ENCODE measurements around the gene KIAA1671. TPM values are rescaled to one million over a fixed set of nuclear protein-coding genes. Genes with fewer than 3 reads are reported as not detected.

KIAA1671 gene
- total RNA-seq, 2 experiments from 2014 or later, result 6.5 to 6.8 TPM

DNA sequence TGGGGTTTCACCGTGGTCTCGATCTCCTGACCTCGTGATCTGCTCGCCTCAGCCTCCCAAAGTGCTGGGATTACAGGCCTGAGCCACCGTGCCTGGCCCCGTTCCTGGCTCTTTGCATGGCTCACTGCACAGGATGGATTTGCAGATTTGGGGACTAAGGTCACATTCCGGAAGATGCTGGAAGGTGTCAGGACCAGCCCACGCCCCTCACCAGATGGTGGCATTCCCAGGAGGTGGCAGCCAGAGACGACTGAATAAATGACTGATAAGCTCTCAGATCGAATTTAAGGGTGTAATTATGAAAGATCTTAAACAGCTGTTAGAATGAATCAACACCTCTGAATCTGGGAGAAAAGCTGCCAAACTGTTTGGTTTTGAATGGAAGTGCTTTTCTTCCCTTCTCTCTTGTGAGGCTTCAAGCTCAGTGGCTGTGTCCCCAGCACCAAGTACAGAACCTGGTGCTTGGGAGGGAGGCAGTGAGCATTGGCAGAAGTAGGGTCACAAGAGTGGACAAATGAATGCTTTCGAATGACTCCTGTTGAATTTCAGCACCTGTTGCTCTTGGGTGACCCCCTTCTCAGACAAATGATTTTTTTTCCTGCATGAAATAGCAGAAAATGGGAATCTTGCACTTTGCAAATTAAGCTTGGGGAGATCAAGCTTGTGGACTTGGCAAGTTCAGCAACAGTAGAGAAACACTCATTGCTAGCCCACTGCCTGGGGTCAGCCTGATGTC is 69.6 kb downstream of the KIAA1671 start:
- intact Hi-C loops (cut with micrococcal nuclease), result no loop called here
- Mint-ChIP-seq H3K4me3 (no peak overlapping the region), H3K27ac (no peak overlapping the region), H3K9me3 (no peaks in the 10 kb centered on the region), H3K4me1 (ENCODE audit: low read depth) (peaks cover 6% of the 10 kb centered on the region), H3K36me3 (ENCODE audit: low read depth) (no peaks in the 10 kb centered on the region), H3K27me3 (peaks cover 4% of the 10 kb centered on the region)
- no peak for ATAC-seq
- POLR2A ChIA-PET, result no interaction called here
- TF ChIP-seq, protein P1, sequence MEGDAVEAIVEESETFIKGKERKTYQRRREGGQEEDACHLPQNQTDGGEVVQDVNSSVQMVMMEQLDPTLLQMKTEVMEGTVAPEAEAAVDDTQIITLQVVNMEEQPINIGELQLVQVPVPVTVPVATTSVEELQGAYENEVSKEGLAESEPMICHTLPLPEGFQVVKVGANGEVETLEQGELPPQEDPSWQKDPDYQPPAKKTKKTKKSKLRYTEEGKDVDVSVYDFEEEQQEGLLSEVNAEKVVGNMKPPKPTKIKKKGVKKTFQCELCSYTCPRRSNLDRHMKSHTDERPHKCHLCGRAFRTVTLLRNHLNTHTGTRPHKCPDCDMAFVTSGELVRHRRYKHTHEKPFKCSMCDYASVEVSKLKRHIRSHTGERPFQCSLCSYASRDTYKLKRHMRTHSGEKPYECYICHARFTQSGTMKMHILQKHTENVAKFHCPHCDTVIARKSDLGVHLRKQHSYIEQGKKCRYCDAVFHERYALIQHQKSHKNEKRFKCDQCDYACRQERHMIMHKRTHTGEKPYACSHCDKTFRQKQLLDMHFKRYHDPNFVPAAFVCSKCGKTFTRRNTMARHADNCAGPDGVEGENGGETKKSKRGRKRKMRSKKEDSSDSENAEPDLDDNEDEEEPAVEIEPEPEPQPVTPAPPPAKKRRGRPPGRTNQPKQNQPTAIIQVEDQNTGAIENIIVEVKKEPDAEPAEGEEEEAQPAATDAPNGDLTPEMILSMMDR (IDR thresholded peaks at IDR 0.05), result no peak
- DNase-seq, result no peak
- CTCF ChIA-PET, result interaction anchor here (1.1 kb wide), 1 partner anchor 27 kb away, joined by 5 read pairs; no protein-coding TSS in a partner anchor

- Mint-ChIP-seq H3K27ac (no peak overlapping the region), H3K9me3 (no peaks in the 10 kb centered on the region), H3K27me3 (peaks cover 4% of the 10 kb centered on the region), H3K36me3 (ENCODE audit: low read depth) (no peaks in the 10 kb centered on the region), H3K4me3 (no peak overlapping the region), H3K4me1 (ENCODE audit: low read depth) (peaks cover 6% of the 10 kb centered on the region)
- POLR2A ChIA-PET, result no interaction called here
- intact Hi-C loops (cut with micrococcal nuclease), result no loop called here
- CTCF ChIA-PET, result interaction anchor here (1.5 to 2.4 kb wide), 2 partner anchors 8 to 85 kb away, joined by 4 to 6 read pairs; no protein-coding TSS in a partner anchor
- ATAC-seq, result no peak
- TF ChIP-seq, protein P1 (IDR thresholded peaks at IDR 0.05), result no peak
- DNase-seq, result no peak
These were observed 71.4 kb downstream of the KIAA1671 start for GRCh38 chr22:25023879-25024278.

DNA sequence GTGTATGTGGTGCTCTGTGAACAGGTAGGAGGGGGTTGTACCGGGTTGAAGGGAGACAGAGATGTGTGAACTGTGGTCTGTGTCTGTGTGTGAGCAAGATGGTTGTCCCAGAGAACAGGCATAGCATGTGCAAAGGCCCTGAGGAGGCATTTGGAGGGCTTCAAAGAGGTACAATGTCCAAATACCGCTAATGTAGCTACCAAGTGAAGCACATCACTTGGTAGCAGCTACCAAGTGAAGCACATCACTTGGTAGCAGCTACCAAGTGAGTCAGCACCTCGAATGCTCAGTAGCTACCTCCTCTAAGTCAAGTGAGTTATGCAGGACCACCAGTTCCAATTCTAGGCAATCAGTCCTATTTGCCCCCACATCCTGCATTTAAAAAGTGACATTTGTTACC is 72.4 kb downstream of the KIAA1671 start:
- TF ChIP-seq, protein P1 (IDR thresholded peaks at IDR 0.05), result no peak
- H3K27ac Mint-ChIP-seq, result no peak overlapping the region
- H3K36me3 Mint-ChIP-seq (ENCODE audit: low read depth), result no peaks in the 10 kb centered on the region
- peaks cover 2% of the 10 kb centered on the region for H3K27me3 Mint-ChIP-seq
- DNase-seq, result no peak
- intact Hi-C loops (cut with micrococcal nuclease), result no loop called here
- no peaks in the 10 kb centered on the region for H3K9me3 Mint-ChIP-seq
- peaks cover 6% of the 10 kb centered on the region for H3K4me1 Mint-ChIP-seq (ENCODE audit: low read depth)
- ChIA-PET CTCF (interaction anchor here (1.5 to 2.4 kb wide), 2 partner anchors 9 to 86 kb away, joined by 4 to 6 read pairs; no protein-coding TSS in a partner anchor), POLR2A (no interaction called here)
- no peak overlapping the region for H3K4me3 Mint-ChIP-seq
- ATAC-seq, result no peak

DNA sequence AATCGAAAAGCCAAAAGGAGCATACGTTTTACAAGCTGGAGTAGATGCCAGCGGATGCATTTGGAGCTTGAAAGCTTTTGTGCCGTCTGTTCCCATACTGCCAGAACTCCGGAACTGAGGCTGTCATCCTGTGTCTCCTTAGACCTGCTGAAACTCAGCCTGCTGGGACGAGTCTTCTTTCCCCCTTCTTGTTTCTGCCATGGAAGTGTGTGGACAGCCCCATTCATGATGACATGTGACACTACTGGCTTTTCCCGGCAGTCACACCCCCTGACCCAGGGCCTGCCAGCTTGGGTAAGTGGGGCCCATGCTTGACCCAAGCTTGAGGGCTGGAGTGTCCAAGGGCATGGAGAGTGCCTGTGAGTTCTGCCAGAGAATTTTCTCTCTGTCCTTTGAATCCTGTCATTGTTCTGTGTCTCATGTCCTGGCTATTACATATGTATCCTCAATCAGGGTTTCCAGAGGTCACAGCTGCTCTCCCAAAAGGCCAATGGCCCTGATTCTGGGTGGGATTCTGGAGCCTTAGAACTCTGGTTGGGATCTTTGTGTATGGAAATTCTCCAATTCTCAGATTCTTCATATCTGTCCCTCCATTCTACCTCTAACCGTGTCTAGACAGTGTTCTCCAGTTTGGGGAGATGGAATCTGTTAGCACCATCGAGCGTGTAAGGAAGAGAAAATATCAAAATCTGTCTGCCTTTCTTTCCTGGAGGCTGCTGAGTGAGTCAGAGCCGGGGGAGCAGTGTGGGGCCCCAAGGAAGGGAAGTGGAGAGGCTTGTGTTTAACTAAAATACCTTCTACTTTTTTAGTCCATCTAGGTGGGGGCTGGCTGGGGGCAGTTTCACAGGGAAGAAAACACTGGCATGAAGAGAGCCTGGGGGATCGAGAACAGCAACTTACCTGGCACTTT is 73.2 kb downstream of the KIAA1671 start:
- TF ChIP-seq, protein P1 (IDR thresholded peaks at IDR 0.05), result no peak
- Mint-ChIP-seq H3K4me1 (ENCODE audit: low read depth) (peaks cover 6% of the 10 kb centered on the region), H3K4me3 (no peak overlapping the region), H3K9me3 (no peaks in the 10 kb centered on the region), H3K36me3 (ENCODE audit: low read depth) (no peaks in the 10 kb centered on the region), H3K27ac (no peak overlapping the region), H3K27me3 (peaks cover 2% of the 10 kb centered on the region)
- ChIA-PET POLR2A (no interaction called here), CTCF (interaction anchor here (1.5 to 2.5 kb wide), 3 partner anchors 10 to 87 kb away, joined by 4 to 9 read pairs (median 6); no protein-coding TSS in a partner anchor)
- DNase-seq (peak; percentile 28), ATAC-seq (peak; percentile 39)
- intact Hi-C loops (cut with micrococcal nuclease), result no loop called here
